ENCODE results near the gene ST3GAL2. TPM values are rescaled to one million over a fixed set of nuclear protein-coding genes. Genes with fewer than 3 reads are reported as not detected.

The ST3GAL2 gene
- total and polyA plus RNA-seq, 9 of the 15 experiments (the other 6 are each of a cell fraction or from before 2014, with no cell fraction given), result 1.5 to 108 (median 34.3) TPM

DNA sequence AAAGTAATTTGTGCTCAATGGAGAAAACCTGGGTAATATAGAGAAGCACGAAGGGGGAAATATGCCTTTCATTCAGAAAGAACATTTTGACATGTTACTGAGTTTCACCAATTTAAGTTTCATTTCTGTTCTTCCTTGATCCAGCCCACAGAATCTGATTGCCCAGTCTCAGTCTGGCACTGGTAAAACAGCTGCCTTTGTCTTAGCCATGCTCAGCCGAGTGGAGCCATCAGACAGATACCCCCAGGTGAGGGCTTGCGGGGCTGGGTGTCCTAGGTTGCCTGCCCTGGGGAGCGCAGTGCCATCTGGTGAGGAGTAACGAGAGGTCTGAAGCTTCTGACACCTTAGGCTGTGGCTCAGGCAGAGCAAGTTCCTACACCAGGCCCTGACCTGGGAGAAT lies 74.5 kb downstream of the ST3GAL2 start:
- no peak for FAIRE-seq
- BruUV-seq (replicated peaks), result no TSS peak
- Histone ChIP-seq H3K4me1 (replicated peaks in 1 of 2; ENCODE audit: control insufficient read depth in 2 of 2, insufficient read depth in 2 of 2, low read length in 2 of 2) (no peaks in the 10 kb centered on the region), H4K20me1 (replicated peaks; ENCODE audit: control insufficient read depth, insufficient read depth, low read length) (no peaks in the 10 kb centered on the region), H3K27me3 (ENCODE audit: control insufficient read depth in 2 of 2, insufficient read depth in 2 of 2, low read length in 2 of 2) (no peaks in the 10 kb centered on the region), H3K9me1 (ENCODE audit: control insufficient read depth, insufficient read depth, low read length) (no peaks in the 10 kb centered on the region), H3K4me3 (no peak overlapping the region), H3K79me2 (ENCODE audit: control insufficient read depth, insufficient read depth, low read length) (no peaks in the 10 kb centered on the region), H3K36me3 (ENCODE audit: control insufficient read depth, insufficient read depth, low read length) (peaks cover 81% of the 10 kb centered on the region), H3K4me2 (ENCODE audit: insufficient read depth, low read length) (no peak overlapping the region), H2AFZ (ENCODE audit: low read depth, low read length) (no peak overlapping the region), H3K27ac (ENCODE audit: extremely low read depth, low read depth, low read length) (no peak overlapping the region), H3K9me3 (replicated peaks; ENCODE audit: control insufficient read depth, insufficient read depth, low read depth, low read length) (no peaks in the 10 kb centered on the region), H3K9ac (ENCODE audit: insufficient read depth in 1 of 2, low read depth in 2 of 2, low read length in 2 of 2) (no peak overlapping the region)
- 97% methylated on average over 5 of the region's 5 CpGs for WGBS (ENCODE audit: insufficient coverage, low coverage, missing lambda C conversion rate)
- in situ Hi-C loops (cut with MboI) (no loop called here), intact Hi-C loops (cut with micrococcal nuclease) (no loop called here)
- POLR2A ChIA-PET, result no interaction called here
- ATAC-seq, result no peak; the same call in 2 of the 3 replicates
- no peak for DNase-seq (ENCODE audit: extremely low read depth in 1 of 4, low spot score in 3 of 4)
- TF ChIP-seq, protein P1, sequence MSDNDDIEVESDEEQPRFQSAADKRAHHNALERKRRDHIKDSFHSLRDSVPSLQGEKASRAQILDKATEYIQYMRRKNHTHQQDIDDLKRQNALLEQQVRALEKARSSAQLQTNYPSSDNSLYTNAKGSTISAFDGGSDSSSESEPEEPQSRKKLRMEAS (CRISPR knock-in tag; IDR thresholded peaks at IDR 0.05), result 0 out of 2 replicates have a peak, but pooled peaks have one; percentile 19
- TF ChIP-seq ZNF586 (CRISPR knock-in tag; conservative IDR thresholded peaks at IDR 0.05) (no peak), KDM5B (IDR thresholded peaks at IDR 0.05; ENCODE audit: insufficient replicate concordance, low read depth, low read length) (no peak)
- CTCF ChIA-PET (ENCODE audit: low intra/inter-chr PET ratio), result no interaction called here

GRCh38 chr16:70359552-70359951 lies 79.3 kb downstream of the ST3GAL2 start:
- in situ Hi-C loops (cut with MboI) (no loop called here), intact Hi-C loops (cut with micrococcal nuclease) (no loop called here)
- H3K27me3 ChIP-seq (ENCODE audit: control insufficient read depth in 2 of 2, insufficient read depth in 2 of 2, low read length in 2 of 2), result no peaks in the 10 kb centered on the region
- ATAC-seq, result no peak
- DNase-seq (ENCODE audit: extremely low read depth in 1 of 4, low spot score in 3 of 4), result no peak
- H3K79me2 ChIP-seq (ENCODE audit: control insufficient read depth, insufficient read depth, low read length), result no peaks in the 10 kb centered on the region
- H3K27ac ChIP-seq (ENCODE audit: extremely low read depth, low read depth, low read length), result no peak overlapping the region
- POLR2A ChIA-PET, result interaction anchor here (1.1 to 3.0 kb wide), 4 partner anchors 11 to 165 kb away, joined by 3 to 21 read pairs (median 9); partner anchors contain the start of gene DDX19A
- H3K9me1 ChIP-seq (ENCODE audit: control insufficient read depth, insufficient read depth, low read length), result no peaks in the 10 kb centered on the region
- no peaks in the 10 kb centered on the region for H3K4me1 ChIP-seq (replicated peaks in 1 of 2; ENCODE audit: control insufficient read depth in 2 of 2, insufficient read depth in 2 of 2, low read length in 2 of 2)
- H3K4me2 ChIP-seq (ENCODE audit: insufficient read depth, low read length), result no peak overlapping the region
- no peak overlapping the region for H3K9ac ChIP-seq (ENCODE audit: insufficient read depth in 1 of 2, low read depth in 2 of 2, low read length in 2 of 2)
- no peak overlapping the region for H2AFZ ChIP-seq (ENCODE audit: low read depth, low read length)
- CTCF ChIA-PET (ENCODE audit: low intra/inter-chr PET ratio), result interaction anchor here (0.7 kb wide), 1 partner anchor 32 kb away, joined by 3 read pairs; no protein-coding TSS in a partner anchor
- WGBS (ENCODE audit: insufficient coverage, low coverage, missing lambda C conversion rate), result 81% methylated on average over 7 of the region's 7 CpGs
- BruUV-seq (replicated peaks), result no TSS peak
- H3K4me3 ChIP-seq, result no peak overlapping the region
- no peaks in the 10 kb centered on the region for H4K20me1 ChIP-seq (replicated peaks; ENCODE audit: control insufficient read depth, insufficient read depth, low read length)
- peak; percentile 29 for FAIRE-seq
- H3K9me3 ChIP-seq (replicated peaks; ENCODE audit: control insufficient read depth, insufficient read depth, low read depth, low read length), result no peaks in the 10 kb centered on the region
- H3K36me3 ChIP-seq (ENCODE audit: control insufficient read depth, insufficient read depth, low read length), result peaks cover 89% of the 10 kb centered on the region
- TF ChIP-seq ZNF766 (CRISPR knock-in tag; conservative IDR thresholded peaks at IDR 0.05) (no peak), RBM17 (IDR thresholded peaks at IDR 0.05; ENCODE audit: borderline replicate concordance, low read depth, low read length) (no peak), ZFPM2 (CRISPR knock-in tag; IDR thresholded peaks at IDR 0.05) (no peak), PPARD (CRISPR knock-in tag; IDR thresholded peaks at IDR 0.05) (no peak), NCOA1 (IDR thresholded peaks at IDR 0.05; ENCODE audit: low read depth) (no peak), MAFK (IDR thresholded peaks at IDR 0.05; ENCODE audit: low read length) (no peak), EP400 (IDR thresholded peaks at IDR 0.05) (no peak), HSF4 (CRISPR knock-in tag; IDR thresholded peaks at IDR 0.05; ENCODE audit: borderline replicate concordance) (no peak), NELFE (IDR thresholded peaks at IDR 0.05; ENCODE audit: insufficient read depth, insufficient read length) (no peak), SP1 (CRISPR knock-in tag; IDR thresholded peaks at IDR 0.05) (no peak), GMEB1 (CRISPR knock-in tag; IDR thresholded peaks at IDR 0.05) (no peak), RNF2 (IDR thresholded peaks at IDR 0.05) (no peak), DACH1 (IDR thresholded peaks at IDR 0.05; ENCODE audit: partially characterized antibody) (no peak)

All from K562 (cell line).